GM21423 (cell line): ENCODE measurements around the gene CD84.
A peak's percentile ranks its signal among the peaks of the same experiment; 100 is the strongest.
"Not testable (repeated sequence)": the region's sequence is repeated elsewhere in the genome, so short reads cannot be mapped to it uniquely, and the experiment has no call there.

Experiments used
- ATAC-seq: cut with Tn5 transposase; IDR thresholded peaks from one replicate; pipeline ENCODE4 v1.9.1; 2021; ENCODE audit warnings: mild to moderate bottlenecking, moderate library complexity; ENCODE audit not compliant: unreplicated experiment

Gene CD84

GRCh38 chr1:160579216-160579701 is at the start of gene CD84:
Gene CD84, minus strand, starts transcription at chr1:160579496. Its CDS starts 59 bp downstream, at chr1:160579437.
- no peak for ATAC-seq

- ATAC-seq = no peak
Measured at GRCh38 chr1:160628799-160629263, 49.5 kb upstream of the CD84 start.

GRCh38 chr1:160627677-160628289 is 48.5 kb upstream of the CD84 start:
- ATAC-seq = not testable (repeated sequence)

- ATAC-seq = peak; percentile 31
Measured at GRCh38 chr1:160626509-160627342, 47.4 kb upstream of the CD84 start.

GRCh38 chr1:160625725-160626498 is 46.6 kb upstream of the CD84 start:
- ATAC-seq = no peak

- no peak for ATAC-seq
Measured at GRCh38 chr1:160625321-160625720, 46.0 kb upstream of the CD84 start.

- ATAC-seq = no peak
Measured at GRCh38 chr1:160624464-160624863, 45.2 kb upstream of the CD84 start.

GRCh38 chr1:160623862-160624261 is 44.6 kb upstream of the CD84 start:
- ATAC-seq = no peak

GRCh38 chr1:160623227-160623633 is 43.9 kb upstream of the CD84 start:
- ATAC-seq = no peak

- no peak for ATAC-seq
Measured at GRCh38 chr1:160622501-160623226, 43.4 kb upstream of the CD84 start.

GRCh38 chr1:160621633-160622413 is 42.5 kb upstream of the CD84 start:
- no peak for ATAC-seq

- ATAC-seq = no peak
Measured at GRCh38 chr1:160620942-160621632, 41.8 kb upstream of the CD84 start.

- ATAC-seq = no peak
Measured at GRCh38 chr1:160619742-160620277, 40.5 kb upstream of the CD84 start.

- ATAC-seq = no peak
Measured at GRCh38 chr1:160618763-160619274, 39.5 kb upstream of the CD84 start.

- ATAC-seq = no peak
Measured at GRCh38 chr1:160618327-160618726, 39.0 kb upstream of the CD84 start.

- ATAC-seq = no peak
Measured at GRCh38 chr1:160615660-160616059, 36.4 kb upstream of the CD84 start.

GRCh38 chr1:160614410-160614809 is 35.1 kb upstream of the CD84 start:
- no peak for ATAC-seq

GRCh38 chr1:160612613-160613218 is 33.4 kb upstream of the CD84 start:
- no peak for ATAC-seq
